Ramos (cell line): Measurements from ENCODE around the gene DHDH.
"Not testable (repeated sequence)": the region's sequence is repeated elsewhere in the genome, so short reads cannot be mapped to it uniquely, and the experiment has no call there.

Experiments used
- in situ Hi-C: fragments of 300-500 bp; cut with MboI; formaldehyde crosslinking; loops from one replicate; pipeline ENCODE4 v1.14.3; 2022; ENCODE audit warnings: low sequenced_read_pairs; ENCODE audit not compliant: unreplicated experiment

The DHDH gene

DNA sequence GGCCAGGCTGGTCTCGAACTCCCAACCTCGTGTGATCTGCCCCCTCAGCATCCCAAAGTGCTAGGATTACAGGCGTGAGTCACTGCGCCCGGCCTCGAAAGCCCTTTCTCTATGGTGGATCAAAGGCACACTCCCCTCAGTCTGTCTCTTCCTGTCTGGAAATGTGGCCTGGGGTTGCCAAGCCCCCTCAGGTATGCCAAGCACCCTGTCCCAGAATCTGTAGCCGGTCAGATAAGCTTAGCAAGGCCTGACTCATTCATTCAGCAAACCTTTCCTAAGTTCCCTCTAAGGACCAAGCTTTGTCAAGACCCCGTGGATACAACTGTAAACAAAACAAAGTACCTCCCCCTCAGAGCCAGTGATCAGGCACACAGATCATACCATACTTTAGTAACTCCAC, 19.3 kb upstream of the DHDH start:
- in situ Hi-C loops, result no loop called here

- in situ Hi-C loops, result no loop called here
Observed at GRCh38 chr19:48915757-48916156, 17.7 kb upstream of the DHDH start.

GRCh38 chr19:48918071-48918470, 15.4 kb upstream of the DHDH start:
- in situ Hi-C loops, result no loop called here

GRCh38 chr19:48918801-48919247, 14.7 kb upstream of the DHDH start:
- in situ Hi-C loops, result no loop called here

DNA sequence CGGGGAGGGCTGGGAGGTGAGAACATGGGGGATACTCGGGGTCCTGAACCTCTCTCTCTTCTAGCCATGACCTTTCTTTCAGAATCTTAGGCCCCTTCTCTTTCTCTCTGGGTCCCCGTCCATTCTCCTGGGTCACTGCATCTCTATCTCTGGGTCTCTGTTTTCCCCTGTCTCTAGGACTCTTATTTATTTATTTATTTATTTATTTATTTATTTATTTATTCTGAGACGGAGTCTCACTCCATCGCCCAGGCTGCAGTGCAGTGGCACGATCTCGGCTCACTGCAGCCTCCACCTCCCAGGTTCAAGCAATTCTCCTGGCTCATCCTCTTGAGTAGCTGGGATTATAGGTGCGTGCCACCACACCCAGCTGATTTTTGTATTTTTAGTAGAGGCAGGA, 14.2 kb upstream of the DHDH start:
- in situ Hi-C loops, result not testable (repeated sequence)

GRCh38 chr19:48920949-48921348, 12.6 kb upstream of the DHDH start:
- in situ Hi-C loops, result no loop called here

- in situ Hi-C loops, result no loop called here
Observed at GRCh38 chr19:48921721-48922500, 11.6 kb upstream of the DHDH start.

GRCh38 chr19:48922548-48923490, 10.7 kb upstream of the DHDH start:
- in situ Hi-C loops, result no loop called here

DNA sequence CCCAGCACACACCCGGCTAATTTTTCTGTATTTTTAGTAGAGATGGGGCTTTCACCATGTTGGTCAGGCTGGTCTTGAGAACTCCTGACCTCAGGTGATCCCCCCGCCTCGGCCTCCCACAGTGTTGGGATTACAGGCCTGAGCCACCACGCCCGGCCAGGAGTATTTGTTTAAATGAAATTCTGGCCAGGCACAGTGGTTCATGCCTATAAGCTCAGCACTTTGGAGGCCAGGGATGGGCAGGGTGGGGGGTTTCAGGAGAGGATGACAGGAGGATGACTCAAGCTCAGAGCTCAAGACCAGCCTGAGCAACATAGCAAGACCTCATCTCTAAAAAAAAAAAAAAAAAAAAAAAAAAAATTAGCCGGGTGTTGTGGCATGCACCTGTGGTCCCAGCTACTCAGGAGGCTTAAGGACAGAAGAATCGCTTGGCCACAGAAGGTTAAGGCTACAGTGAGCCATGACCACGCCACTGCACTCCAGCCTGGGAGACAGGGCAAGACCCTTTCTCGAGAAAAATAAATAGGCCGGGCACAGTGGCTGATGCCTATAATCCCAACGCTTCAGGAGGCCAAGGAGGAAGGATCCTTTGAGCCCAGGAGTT, 8.2 kb upstream of the DHDH start:
- in situ Hi-C loops, result no loop called here

- in situ Hi-C loops, result not testable (repeated sequence)
Observed at GRCh38 chr19:48925890-48926289, 7.6 kb upstream of the DHDH start.

- in situ Hi-C loops, result no loop called here
Observed at GRCh38 chr19:48926909-48927308, 6.6 kb upstream of the DHDH start.

DNA sequence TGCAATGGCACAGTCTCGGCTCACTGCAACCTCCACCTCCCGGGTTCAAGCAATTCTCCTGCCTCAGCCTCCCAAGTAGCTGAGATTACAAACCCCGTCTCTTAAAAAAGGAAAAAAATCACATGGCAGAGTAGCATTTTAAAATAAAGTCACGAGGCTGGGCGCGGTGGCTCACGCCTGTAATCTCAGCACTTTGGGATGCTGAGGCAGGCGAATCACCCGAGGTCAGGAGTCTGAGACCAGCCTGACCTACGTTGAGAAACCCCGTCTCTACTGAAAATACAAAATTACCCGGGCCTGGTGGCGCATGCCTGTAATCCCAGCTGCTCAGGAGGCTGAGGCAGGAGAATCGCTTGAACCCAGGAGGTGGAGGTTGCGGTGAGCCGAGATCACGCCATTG, 5.8 kb upstream of the DHDH start:
- in situ Hi-C loops, result not testable (repeated sequence)

DNA sequence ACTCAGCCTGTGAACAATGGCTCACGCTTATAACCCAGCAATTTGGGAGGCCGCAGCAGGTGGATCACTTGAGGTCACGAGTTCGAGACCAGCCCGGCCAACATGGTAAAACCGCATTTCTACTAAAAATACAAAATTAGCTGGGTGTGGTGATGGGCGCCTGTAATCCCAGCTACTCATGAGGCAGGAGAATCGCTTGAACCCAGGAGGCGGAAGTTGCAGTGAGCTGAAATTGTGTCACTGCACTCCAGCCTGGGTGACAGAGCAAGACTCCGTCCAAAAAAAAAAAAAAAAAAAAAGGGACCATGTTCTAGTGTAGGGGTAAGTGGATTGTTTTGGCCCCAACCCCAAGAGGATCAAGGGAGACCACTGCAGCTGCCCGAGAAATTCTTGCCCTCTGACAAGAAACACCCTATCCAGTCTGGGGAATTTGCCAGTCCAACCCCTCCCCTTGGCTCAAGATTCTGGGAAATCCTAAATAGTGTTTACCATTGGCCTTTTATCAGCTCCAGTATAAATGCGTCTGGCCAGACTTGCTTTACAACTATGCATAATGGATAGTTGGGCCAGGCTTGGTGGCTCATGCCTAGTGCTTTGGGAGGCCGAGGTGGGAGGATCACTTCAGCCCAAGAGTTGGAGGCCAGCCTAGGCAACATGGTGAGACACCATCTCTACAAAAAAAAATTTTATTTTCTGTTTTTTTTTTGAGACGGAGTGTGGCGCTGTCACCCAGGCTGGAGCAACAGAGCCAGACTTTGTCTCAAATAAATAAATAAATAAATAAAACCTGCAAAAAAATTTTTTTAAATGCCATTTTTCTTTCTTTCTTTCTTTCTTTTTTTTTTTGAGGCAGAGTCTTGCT, 5.1 kb upstream of the DHDH start:
- in situ Hi-C loops, result no loop called here

- in situ Hi-C loops, result no loop called here
Observed at GRCh38 chr19:48934837-48935236, 1.3 kb downstream of the DHDH start.

DNA sequence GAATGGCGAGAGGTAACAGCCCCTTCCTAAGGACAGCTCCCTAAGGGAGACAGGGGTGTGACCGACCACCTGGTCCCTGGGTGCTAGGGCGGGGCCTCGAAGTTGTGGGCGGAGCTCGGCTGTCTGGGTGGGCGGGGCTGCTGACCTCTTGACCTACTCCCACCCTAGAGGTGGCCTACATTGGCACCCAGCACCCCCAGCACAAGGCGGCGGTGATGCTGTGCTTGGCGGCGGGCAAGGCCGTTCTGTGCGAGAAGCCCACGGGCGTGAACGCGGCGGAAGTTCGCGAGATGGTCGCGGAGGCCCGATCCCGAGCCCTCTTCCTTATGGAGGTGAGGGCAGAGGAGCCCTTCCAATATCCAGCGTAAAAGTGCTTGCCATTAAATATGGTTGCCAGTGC, 2.4 kb downstream of the DHDH start:
- in situ Hi-C loops, result no loop called here

GRCh38 chr19:48938256-48938655, 4.8 kb downstream of the DHDH start:
- in situ Hi-C loops, result no loop called here

DNA sequence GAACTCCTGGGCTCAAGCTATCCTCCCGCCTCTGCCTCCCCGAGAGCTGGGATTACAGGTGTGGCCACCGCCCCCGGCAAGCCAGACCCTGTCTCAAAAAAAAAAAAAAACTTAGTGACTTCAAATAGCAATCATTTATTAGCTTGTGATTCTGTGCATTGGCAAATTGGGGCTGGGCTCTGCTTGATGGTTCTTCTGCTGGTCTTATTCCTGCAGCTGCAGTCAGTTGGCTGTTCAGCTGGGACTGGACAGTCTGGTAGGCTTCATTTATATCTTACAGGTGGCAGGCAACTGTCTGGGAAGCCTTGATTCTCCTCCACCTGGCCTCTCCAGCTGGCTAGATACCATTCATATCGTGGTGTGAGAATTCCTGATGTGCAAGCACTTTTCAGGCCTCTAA, 7.4 kb downstream of the DHDH start:
- in situ Hi-C loops, result no loop called here

DNA sequence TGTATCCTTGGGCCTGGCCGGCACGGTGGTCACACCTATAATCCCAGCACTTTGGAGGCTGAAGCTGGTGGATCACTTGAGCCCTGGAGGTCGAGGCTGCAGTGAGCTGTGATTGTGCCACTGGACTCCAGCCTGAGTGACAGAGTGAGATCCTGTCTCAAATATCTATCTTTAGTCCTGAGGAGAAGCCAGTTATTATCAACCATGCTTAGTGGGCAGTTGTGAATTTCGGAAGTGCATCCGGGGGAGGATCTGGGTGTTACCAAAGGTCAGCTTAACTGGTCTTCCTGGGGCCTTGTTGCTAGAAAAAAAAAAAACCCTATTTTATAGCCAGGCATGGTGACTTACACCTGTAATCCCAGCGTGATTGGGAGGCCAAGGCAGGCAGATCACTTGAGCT, 9.6 kb downstream of the DHDH start:
- in situ Hi-C loops, result no loop called here

DNA sequence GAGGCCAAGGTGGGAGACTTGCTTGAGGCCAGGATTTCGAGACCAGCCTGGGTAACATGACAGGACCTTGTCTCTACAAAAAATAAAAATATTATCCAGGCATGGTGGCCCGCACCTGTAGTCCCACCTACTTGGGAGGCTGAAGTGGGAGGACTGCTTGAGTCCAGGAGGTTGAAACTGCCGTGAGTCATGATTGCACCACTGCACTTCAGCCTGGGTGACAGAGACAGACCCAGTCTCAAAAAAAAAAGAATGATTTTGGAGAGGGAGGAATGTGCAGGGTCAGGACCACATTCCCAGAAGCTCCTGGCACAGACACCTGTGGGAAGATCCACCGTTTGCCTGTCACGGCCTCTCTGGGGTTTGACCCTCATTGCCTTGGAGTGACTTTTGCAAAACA, 11.9 kb downstream of the DHDH start:
- in situ Hi-C loops, result no loop called here

DNA sequence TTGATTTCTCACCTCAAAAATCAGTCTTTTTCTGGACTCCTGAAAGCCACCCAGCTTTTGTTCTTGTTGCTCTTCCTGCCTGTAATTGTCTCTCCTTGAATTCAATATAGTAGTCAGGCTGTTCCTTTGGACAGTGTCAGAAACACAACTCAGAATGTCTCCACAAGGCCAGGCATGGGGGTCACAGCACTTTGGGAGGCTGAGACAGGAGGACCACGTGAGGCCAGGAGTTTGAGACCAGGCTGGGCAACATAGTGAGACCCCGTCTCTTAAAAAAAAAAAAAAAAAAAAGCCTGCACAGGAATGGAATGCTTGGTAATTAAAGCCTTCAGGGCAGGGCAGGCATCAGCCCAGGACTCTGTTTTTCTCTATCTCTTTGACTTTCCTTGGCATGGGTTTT, 12.3 kb downstream of the DHDH start:
- in situ Hi-C loops, result no loop called here
